Liver (tissue), 3 donors: ENCODE data around the gene LINC01488.

Experiments used
- ATF3 ChIP-seq: IDR thresholded peaks from 2 replicates; pipeline ENCODE4 v1.6.1; 2016; ENCODE audit warnings: antibody characterized with exemption
- CTCF ChIP-seq: fragments of 150-350 bp; IDR thresholded peaks from 2 replicates; pipeline ENCODE4 v1.5.1; 2017; ENCODE audit warnings: improper control_type of control experiment, low read depth, low read length; ENCODE audit not compliant: missing input control
- EGR1 ChIP-seq, 2 donors: IDR thresholded peaks; 2 replicates each; pipeline ENCODE4 v1.6.1; 2016 to 2018; ENCODE audit warnings: antibody characterized with exemption in 2 of 2, low read depth in 2 of 2
- FOXA1 ChIP-seq: IDR thresholded peaks from 2 replicates; pipeline ENCODE4 v1.6.1; 2016; ENCODE audit warnings: antibody characterized with exemption
- GABPA ChIP-seq, 2 donors: IDR thresholded peaks in 1 of 2; conservative IDR thresholded peaks in 1 of 2; 2 replicates each; pipeline ENCODE4 v1.6.1; 2016; ENCODE audit warnings: antibody characterized with exemption in 2 of 2, mild to moderate bottlenecking in 1 of 2, moderate library complexity in 1 of 2
- HNF4G ChIP-seq: IDR thresholded peaks from 2 replicates; pipeline ENCODE4 v1.6.1; 2016; ENCODE audit warnings: antibody characterized with exemption
- JUND ChIP-seq, 2 donors: IDR thresholded peaks; 2 replicates each; pipeline ENCODE4 v1.6.1; 2016; ENCODE audit warnings: antibody characterized with exemption in 2 of 2
- MAX ChIP-seq: IDR thresholded peaks from 2 replicates; pipeline ENCODE4 v1.6.1; 2016; ENCODE audit warnings: antibody characterized with exemption
- NR2F2 ChIP-seq: IDR thresholded peaks from 2 replicates; pipeline ENCODE4 v1.6.1; 2016; ENCODE audit warnings: antibody characterized with exemption
- RAD21 ChIP-seq, 2 donors: IDR thresholded peaks; 2 replicates each; pipeline ENCODE4 v1.6.1; 2016; ENCODE audit warnings: antibody characterized with exemption in 2 of 2, mild to moderate bottlenecking in 2 of 2
- RXRA ChIP-seq, 2 donors: IDR thresholded peaks; 2 replicates each; pipeline ENCODE4 v1.6.1; 2017 to 2018; ENCODE audit warnings: antibody characterized with exemption in 2 of 2, mild to moderate bottlenecking in 1 of 2
- TAF1 ChIP-seq: conservative IDR thresholded peaks from 2 replicates; pipeline ENCODE4 v1.6.1; 2016; ENCODE audit warnings: antibody characterized with exemption, mild to moderate bottlenecking
- YY1 ChIP-seq: IDR thresholded peaks from 2 replicates; pipeline ENCODE4 v1.6.1; 2016; ENCODE audit warnings: antibody characterized with exemption, mild to moderate bottlenecking
- TF ChIP-seq, protein P1 (sequence below): IDR thresholded peaks from 2 replicates; pipeline ENCODE4 v1.6.1; 2016; ENCODE audit warnings: antibody characterized with exemption, mild to moderate bottlenecking
- donor health status: healthy.
- donor health status: healthy.

GRCh38 chr11:69538854-69539253 is 57.4 kb downstream of the LINC01488 start:
- TF ChIP-seq NR2F2 (no peak), CTCF (no peak), ATF3 (no peak), YY1 (no peak), GABPA (IDR thresholded peaks at IDR 0.05 in 1 of 2, conservative IDR thresholded peaks at IDR 0.05 in 1 of 2) (no peak), HNF4G (no peak), MAX (no peak), RAD21 (IDR thresholded peaks at IDR 0.05) (no peak), EGR1 (IDR thresholded peaks at IDR 0.05; ENCODE audit: low read depth in 2 of 2) (no peak), JUND (IDR thresholded peaks at IDR 0.05) (no peak), FOXA1 (no peak), TAF1 (no peak), RXRA (IDR thresholded peaks at IDR 0.05) (no peak)
- TF ChIP-seq, protein P1, sequence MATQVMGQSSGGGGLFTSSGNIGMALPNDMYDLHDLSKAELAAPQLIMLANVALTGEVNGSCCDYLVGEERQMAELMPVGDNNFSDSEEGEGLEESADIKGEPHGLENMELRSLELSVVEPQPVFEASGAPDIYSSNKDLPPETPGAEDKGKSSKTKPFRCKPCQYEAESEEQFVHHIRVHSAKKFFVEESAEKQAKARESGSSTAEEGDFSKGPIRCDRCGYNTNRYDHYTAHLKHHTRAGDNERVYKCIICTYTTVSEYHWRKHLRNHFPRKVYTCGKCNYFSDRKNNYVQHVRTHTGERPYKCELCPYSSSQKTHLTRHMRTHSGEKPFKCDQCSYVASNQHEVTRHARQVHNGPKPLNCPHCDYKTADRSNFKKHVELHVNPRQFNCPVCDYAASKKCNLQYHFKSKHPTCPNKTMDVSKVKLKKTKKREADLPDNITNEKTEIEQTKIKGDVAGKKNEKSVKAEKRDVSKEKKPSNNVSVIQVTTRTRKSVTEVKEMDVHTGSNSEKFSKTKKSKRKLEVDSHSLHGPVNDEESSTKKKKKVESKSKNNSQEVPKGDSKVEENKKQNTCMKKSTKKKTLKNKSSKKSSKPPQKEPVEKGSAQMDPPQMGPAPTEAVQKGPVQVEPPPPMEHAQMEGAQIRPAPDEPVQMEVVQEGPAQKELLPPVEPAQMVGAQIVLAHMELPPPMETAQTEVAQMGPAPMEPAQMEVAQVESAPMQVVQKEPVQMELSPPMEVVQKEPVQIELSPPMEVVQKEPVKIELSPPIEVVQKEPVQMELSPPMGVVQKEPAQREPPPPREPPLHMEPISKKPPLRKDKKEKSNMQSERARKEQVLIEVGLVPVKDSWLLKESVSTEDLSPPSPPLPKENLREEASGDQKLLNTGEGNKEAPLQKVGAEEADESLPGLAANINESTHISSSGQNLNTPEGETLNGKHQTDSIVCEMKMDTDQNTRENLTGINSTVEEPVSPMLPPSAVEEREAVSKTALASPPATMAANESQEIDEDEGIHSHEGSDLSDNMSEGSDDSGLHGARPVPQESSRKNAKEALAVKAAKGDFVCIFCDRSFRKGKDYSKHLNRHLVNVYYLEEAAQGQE, result no peak
